ENCODE measurements around the gene PAX5. TPM values are rescaled to one million over a fixed set of nuclear protein-coding genes. Genes with fewer than 3 reads are reported as not detected.

PAX5 gene
- total and polyA plus RNA-seq, 5 donors: 0.03 TPM; not detected in 4

GRCh38 chr9:36820392-36820861 is 213.6 kb downstream of the PAX5 start:
- no peak overlapping the region for H3K4me3 ChIP-seq (ENCODE audit: low read length)
- H3K9me3 ChIP-seq (ENCODE audit: control insufficient read depth, low read length): no peaks in the 10 kb centered on the region
- ATAC-seq (no peak), DNase-seq (no peak)
- no peaks in the 10 kb centered on the region for H3K27me3 ChIP-seq (ENCODE audit: control insufficient read depth, insufficient read depth)
- no peaks in the 10 kb centered on the region for H3K4me1 ChIP-seq (ENCODE audit: control insufficient read depth, insufficient read depth, low read length)
- intact Hi-C loops (cut with DNase I): no loop called here
- H3K27ac ChIP-seq (ENCODE audit: low read length): no peak overlapping the region
- WGBS: 68% methylated on average over 21 of the region's 21 CpGs

DNA sequence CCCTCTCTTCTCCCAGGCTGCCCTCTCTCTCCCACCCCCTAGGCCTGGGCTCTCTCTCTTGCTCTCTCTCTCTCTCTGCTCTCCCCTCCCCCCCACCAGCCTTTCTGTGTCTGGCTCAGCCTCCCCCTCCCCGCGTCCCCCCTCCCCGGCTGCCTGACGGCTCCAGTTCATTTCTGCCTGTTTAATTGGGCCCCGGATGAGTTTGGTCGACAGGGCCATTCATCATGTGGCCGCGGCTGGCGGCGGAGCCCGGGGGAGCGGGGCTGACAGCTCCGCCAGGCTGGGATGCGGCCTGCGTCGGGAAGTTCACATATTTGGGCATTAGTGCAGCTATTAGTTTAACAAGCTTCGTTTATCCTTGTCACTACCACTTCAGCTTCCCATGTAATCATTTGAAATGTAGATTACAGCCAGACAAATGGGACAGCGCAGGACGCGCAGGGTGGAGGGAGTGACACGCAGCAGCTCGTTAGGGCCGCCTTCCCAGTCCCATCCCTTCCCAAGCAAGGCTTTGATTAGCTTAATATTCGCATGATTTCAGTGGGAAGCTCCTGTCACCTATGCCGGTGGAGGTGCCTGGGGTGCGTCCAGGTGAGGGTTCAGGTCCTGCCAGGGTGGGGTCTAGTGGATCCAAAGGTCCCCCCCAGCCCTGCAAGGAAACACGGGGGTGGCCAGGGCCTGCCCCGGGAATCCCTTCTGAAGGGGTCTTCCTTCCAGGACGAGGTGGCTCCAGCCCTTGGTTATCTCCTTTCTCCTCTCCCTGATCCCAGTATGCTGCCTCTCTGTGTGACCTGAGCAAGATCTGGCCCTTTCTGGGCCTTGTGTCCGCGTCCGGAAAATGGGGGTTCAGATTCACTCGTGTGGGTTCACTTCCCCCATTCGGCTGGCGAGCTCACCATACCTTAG is 214.8 kb downstream of the PAX5 start:
- no peak overlapping the region for H3K27ac ChIP-seq (ENCODE audit: low read length)
- ATAC-seq: peak; percentile 33 to 48
- 31% methylated on average over 35 of the region's 35 CpGs for WGBS

GRCh38 chr9:36818242-36818938 is 215.7 kb downstream of the PAX5 start:
- Histone ChIP-seq H3K9me3 (ENCODE audit: control insufficient read depth, low read length) (no peaks in the 10 kb centered on the region), H3K4me3 (ENCODE audit: low read length) (peak overlapping the region; percentile 37), H3K27ac (ENCODE audit: low read length) (no peak overlapping the region), H3K27me3 (ENCODE audit: control insufficient read depth, insufficient read depth) (no peaks in the 10 kb centered on the region), H3K4me1 (ENCODE audit: control insufficient read depth, insufficient read depth, low read length) (no peaks in the 10 kb centered on the region)
- 10% methylated on average over 32 of the region's 32 CpGs for WGBS
- DNase-seq (peak; percentile 54 to 67 (median 64)), ATAC-seq (peak; percentile 49 to 58)
- intact Hi-C loops (cut with DNase I): no loop called here

More for the DNA sequence above, 214.8 kb downstream of the PAX5 start:
- peak; percentile 28 to 65 (median 63) for DNase-seq
- H3K4me3 ChIP-seq (ENCODE audit: low read length): peak overlapping the region; percentile 37
- intact Hi-C loops (cut with DNase I): no loop called here
- H3K27me3 ChIP-seq (ENCODE audit: control insufficient read depth, insufficient read depth): no peaks in the 10 kb centered on the region
- no peaks in the 10 kb centered on the region for H3K9me3 ChIP-seq (ENCODE audit: control insufficient read depth, low read length)
- H3K4me1 ChIP-seq (ENCODE audit: control insufficient read depth, insufficient read depth, low read length): no peaks in the 10 kb centered on the region

DNA sequence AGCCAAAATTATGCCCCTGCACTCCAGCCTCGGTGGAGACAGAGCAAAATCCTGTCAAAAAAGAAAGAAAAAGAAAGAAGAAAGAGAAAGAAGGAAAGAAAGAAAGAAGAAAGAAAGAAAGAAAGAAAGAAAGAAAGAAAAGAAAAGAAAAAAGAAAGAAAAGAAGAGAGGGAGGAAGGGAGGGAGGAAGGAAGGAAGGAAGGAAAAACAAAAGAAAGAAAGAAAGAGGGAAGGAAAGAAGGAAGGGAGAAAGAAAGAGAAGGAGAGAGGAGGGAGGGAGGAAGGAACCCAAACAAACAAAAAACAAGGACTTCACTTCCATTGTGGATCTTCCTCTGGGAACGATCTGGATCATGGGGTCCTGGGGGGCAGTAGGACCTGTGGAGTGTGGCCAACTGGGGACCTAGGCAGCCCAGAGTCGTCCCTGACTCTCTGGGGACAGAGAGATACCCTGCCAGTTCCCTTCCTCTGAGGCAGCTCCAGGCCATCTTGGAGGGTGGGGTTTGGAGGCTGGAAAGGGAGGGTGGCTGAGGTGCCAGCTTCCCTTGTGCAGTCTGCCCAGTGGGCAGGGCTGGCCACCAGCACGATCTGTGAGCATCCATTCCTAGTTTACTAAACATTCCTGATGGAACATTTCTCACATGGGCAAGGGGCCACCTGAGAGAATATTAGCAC is 216.8 kb downstream of the PAX5 start:
- no peak overlapping the region for H3K27ac ChIP-seq (ENCODE audit: low read length)
- no peaks in the 10 kb centered on the region for H3K9me3 ChIP-seq (ENCODE audit: control insufficient read depth, low read length)
- no peak overlapping the region for H3K4me3 ChIP-seq (ENCODE audit: low read length)
- H3K27me3 ChIP-seq (ENCODE audit: control insufficient read depth, insufficient read depth): no peaks in the 10 kb centered on the region
- ATAC-seq (no peak), DNase-seq (no peak)
- intact Hi-C loops (cut with DNase I): no loop called here
- WGBS: 58% methylated on average over 4 of the region's 4 CpGs
- no peaks in the 10 kb centered on the region for H3K4me1 ChIP-seq (ENCODE audit: control insufficient read depth, insufficient read depth, low read length)

DNA sequence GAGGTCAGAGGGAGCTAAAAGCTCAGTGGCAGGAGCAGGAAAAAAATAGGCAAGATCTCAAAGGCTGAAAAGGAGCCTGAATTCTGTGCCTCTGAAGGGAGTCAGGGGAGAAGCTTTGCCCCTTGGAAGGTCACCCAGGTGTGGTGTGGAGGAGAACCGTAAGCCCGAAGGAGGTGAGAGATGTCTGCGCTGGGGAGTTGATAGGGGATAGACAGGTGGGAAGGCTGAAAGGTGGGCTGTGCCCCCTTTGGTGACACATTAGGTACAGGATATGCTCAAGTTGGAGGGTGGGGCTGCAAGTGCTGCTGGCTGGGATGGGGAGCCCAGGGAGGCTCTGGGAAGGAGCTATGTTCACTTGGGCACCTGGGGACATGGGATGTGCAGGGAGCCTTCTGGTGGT is 217.7 kb downstream of the PAX5 start:
- no peak for DNase-seq
- Histone ChIP-seq H3K4me3 (ENCODE audit: low read length) (no peak overlapping the region), H3K27me3 (ENCODE audit: control insufficient read depth, insufficient read depth) (no peaks in the 10 kb centered on the region), H3K9me3 (ENCODE audit: control insufficient read depth, low read length) (no peaks in the 10 kb centered on the region), H3K27ac (ENCODE audit: low read length) (no peak overlapping the region), H3K4me1 (ENCODE audit: control insufficient read depth, insufficient read depth, low read length) (no peaks in the 10 kb centered on the region)
- ATAC-seq: no peak
- WGBS: 94% methylated on average over 3 of the region's 3 CpGs
- intact Hi-C loops (cut with DNase I): no loop called here

- Histone ChIP-seq H3K27me3 (ENCODE audit: control insufficient read depth, insufficient read depth) (no peaks in the 10 kb centered on the region), H3K4me1 (ENCODE audit: control insufficient read depth, insufficient read depth, low read length) (no peaks in the 10 kb centered on the region)
These were observed 218.3 kb downstream of the PAX5 start for GRCh38 chr9:36815566-36816348.

DNA sequence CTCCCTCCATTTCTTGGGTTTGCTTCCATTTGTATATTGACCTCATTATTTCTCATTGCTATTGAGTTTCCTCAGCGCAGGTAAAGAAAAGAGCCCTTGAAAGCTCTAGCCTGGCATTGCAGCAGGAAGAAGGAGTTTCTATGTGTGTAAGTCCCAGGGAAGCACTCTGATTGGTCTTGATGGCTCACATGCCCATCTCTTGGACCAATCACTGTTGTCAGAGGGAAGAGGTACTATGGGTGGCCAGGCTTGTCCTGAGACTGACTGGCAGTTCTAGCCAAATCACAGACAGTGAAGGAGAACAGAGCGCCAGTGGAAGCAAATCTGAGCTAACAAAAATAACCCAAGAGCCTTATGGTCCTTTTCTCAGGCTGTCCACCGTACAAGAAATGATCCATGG is 219.0 kb downstream of the PAX5 start:
- Histone ChIP-seq H3K27ac (ENCODE audit: low read length) (no peak overlapping the region), H3K4me1 (ENCODE audit: control insufficient read depth, insufficient read depth, low read length) (no peaks in the 10 kb centered on the region), H3K27me3 (ENCODE audit: control insufficient read depth, insufficient read depth) (no peaks in the 10 kb centered on the region), H3K9me3 (ENCODE audit: control insufficient read depth, low read length) (no peaks in the 10 kb centered on the region), H3K4me3 (ENCODE audit: low read length) (no peak overlapping the region)
- 93% methylated on average over 3 of the region's 3 CpGs for WGBS
- intact Hi-C loops (cut with DNase I): no loop called here
- no peak for ATAC-seq
- DNase-seq: no peak

More at GRCh38 chr9:36815566-36816348, 218.3 kb downstream of the PAX5 start:
- no peak overlapping the region for H3K4me3 ChIP-seq (ENCODE audit: low read length)
- intact Hi-C loops (cut with DNase I): no loop called here
- no peak overlapping the region for H3K27ac ChIP-seq (ENCODE audit: low read length)
- 87% methylated on average over 7 of the region's 7 CpGs for WGBS
- ATAC-seq (no peak), DNase-seq (no peak)
- no peaks in the 10 kb centered on the region for H3K9me3 ChIP-seq (ENCODE audit: control insufficient read depth, low read length)

DNA sequence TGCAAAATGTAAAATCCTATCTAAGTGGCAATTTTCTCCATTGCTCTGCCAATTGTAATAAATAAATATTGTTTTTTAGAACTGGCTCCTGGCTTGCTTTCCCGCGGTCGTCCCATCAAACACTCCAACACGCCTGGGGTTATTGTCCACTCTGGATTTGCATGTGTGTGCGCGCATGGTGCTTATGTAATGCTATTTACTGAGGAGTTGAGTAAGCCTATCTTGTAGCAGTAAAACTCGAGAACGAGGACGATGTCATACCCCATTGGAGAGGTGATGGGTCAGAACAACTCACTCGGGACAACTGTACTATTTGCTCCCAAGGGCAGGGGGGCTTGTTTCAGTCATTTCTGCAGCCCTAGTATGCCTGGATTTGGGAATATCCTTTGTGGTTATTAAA is 220.9 kb downstream of the PAX5 start:
- Histone ChIP-seq H3K27me3 (ENCODE audit: control insufficient read depth, insufficient read depth) (no peaks in the 10 kb centered on the region), H3K9me3 (ENCODE audit: control insufficient read depth, low read length) (no peaks in the 10 kb centered on the region), H3K4me3 (ENCODE audit: low read length) (no peak overlapping the region), H3K4me1 (ENCODE audit: control insufficient read depth, insufficient read depth, low read length) (no peaks in the 10 kb centered on the region), H3K27ac (ENCODE audit: low read length) (no peak overlapping the region)
- DNase-seq (no peak), ATAC-seq (no peak)
- 74% methylated on average over 10 of the region's 10 CpGs for WGBS
- intact Hi-C loops (cut with DNase I): no loop called here

- DNase-seq: no peak
- Histone ChIP-seq H3K4me3 (ENCODE audit: low read length) (no peak overlapping the region), H3K27me3 (ENCODE audit: control insufficient read depth, insufficient read depth) (no peaks in the 10 kb centered on the region), H3K4me1 (ENCODE audit: control insufficient read depth, insufficient read depth, low read length) (no peaks in the 10 kb centered on the region), H3K27ac (ENCODE audit: low read length) (no peak overlapping the region), H3K9me3 (ENCODE audit: control insufficient read depth, low read length) (no peaks in the 10 kb centered on the region)
- ATAC-seq: no peak
- intact Hi-C loops (cut with DNase I): no loop called here
These were observed 221.5 kb downstream of the PAX5 start for GRCh38 chr9:36812556-36812955.

DNA sequence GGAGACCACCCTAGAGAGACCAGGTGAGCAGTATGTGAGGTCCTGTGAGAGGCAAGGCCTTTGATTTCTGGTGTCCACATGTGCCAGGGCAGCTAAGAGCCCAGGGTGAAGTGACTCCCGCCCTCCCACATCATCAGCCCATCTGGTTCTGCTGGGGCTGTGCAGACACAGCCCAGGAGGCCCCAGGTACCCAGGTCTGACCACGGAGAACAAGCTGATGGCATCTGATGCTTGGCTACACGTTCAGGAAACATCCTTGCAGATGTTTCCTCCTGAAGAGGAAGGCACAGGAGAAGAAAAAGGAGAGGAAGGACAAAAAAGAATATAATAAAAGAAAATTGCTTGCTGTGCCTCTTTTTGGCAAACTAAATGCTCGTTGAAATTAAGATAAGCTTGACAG is 225.8 kb downstream of the PAX5 start:
- DNase-seq (no peak), ATAC-seq (no peak)
- Histone ChIP-seq H3K27ac (ENCODE audit: low read length) (no peak overlapping the region), H3K9me3 (ENCODE audit: control insufficient read depth, low read length) (no peaks in the 10 kb centered on the region), H3K27me3 (ENCODE audit: control insufficient read depth, insufficient read depth) (no peaks in the 10 kb centered on the region), H3K4me1 (ENCODE audit: control insufficient read depth, insufficient read depth, low read length) (no peaks in the 10 kb centered on the region), H3K4me3 (ENCODE audit: low read length) (no peak overlapping the region)
- intact Hi-C loops (cut with DNase I): no loop called here
- 44% methylated on average over 4 of the region's 4 CpGs for WGBS
